GM19395 (cell line): Measurements from ENCODE around the gene GALNTL6.
A peak's percentile ranks its signal among the peaks of the same experiment; 100 is the strongest.

Source experiments
- ATAC-seq: cut with Tn5 transposase; IDR thresholded peaks from one replicate; pipeline ENCODE4 v1.9.1; 2021; ENCODE audit warnings: mild to moderate bottlenecking, moderate library complexity; ENCODE audit not compliant: unreplicated experiment

Gene GALNTL6

DNA sequence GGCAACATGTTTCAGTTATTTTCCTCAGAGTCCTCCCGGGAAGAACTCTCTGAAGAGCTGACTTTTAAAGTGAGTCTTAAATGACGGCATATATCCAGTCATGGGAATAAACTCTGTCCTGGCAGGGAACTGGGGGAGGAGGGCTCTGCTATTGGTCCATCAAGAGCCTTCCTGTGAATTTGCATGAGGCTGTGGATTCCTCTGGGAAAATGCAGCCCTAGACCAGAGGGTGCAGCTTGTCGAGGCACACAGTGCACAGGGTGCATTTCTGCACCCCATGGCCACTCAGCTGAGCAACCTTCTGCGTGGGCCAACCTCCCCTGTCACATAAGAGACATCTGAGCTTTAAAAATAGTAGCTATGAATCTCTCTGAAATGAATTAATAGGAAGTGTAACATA, 360.0 kb downstream of the GALNTL6 start:
- ATAC-seq, result no peak

- ATAC-seq, result no peak
Observed at GRCh38 chr4:172177382-172177781, 364.2 kb downstream of the GALNTL6 start.

GRCh38 chr4:172188248-172188988, 375.2 kb downstream of the GALNTL6 start:
- ATAC-seq, result no peak

DNA sequence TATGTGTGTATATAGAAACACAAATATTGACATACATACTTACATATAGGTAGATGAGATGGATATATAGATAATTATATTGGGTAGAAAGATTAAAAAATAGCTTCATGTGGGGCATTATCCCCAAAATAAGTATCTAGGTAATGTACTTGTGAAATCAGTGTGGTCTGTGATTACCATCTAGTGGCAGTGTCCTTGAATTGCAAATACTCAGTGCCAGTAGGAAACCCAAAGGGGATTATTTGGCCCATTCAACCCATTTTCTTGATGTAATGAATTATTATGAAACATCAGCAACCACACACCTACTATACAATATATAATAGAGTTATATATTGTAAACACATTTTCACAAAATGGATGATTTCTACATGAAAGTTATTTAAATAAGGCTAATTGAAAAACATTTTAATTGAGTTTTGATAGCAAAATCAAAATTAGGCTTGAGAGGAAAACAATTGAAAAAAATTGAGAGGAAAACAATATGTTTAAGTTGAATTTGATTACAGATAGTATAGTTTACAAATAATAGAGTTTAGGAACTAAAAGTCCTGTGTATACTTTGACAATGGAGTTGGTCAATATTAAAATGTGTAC, 389.4 kb downstream of the GALNTL6 start:
- peak; percentile 60 for ATAC-seq

DNA sequence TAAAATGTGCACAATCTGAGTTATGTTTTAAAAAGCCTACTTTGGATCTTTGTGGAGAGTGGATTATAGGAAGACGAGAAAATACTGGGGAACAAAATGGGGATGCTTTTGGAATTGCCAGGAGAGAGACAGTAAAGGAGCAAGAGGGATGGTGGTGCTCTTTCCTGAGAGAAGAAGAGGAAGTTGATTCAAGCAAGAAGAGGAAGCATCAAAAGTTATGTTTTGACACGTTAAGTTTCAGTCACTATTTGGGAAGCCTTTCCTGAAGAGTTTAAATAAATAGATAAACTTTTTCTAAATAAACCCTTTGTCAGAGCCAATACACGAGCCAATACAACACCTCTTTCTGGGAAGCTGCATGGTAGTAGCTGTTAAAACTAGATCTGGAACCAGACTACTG, 394.1 kb downstream of the GALNTL6 start:
- no peak for ATAC-seq

- no peak for ATAC-seq
Observed at GRCh38 chr4:172207886-172208285, 394.7 kb downstream of the GALNTL6 start.

DNA sequence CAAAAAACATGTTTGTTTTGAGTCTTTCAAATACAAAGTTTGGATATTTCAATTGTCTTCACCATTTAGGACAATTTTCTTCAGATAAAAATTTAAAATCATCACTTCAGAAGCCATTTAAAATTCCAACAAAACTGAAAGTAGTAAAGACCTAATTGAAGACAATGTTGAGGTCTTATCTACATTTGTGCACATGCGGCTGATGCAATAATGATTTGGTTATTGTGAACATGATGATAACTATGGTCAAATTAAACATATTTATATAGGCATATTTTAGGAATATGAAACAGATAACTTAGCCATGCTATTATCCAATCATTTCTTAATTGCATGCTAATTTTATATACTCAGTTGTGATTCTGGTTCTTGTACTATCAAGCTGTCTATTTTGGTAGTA, 407.5 kb downstream of the GALNTL6 start:
- no peak for ATAC-seq

DNA sequence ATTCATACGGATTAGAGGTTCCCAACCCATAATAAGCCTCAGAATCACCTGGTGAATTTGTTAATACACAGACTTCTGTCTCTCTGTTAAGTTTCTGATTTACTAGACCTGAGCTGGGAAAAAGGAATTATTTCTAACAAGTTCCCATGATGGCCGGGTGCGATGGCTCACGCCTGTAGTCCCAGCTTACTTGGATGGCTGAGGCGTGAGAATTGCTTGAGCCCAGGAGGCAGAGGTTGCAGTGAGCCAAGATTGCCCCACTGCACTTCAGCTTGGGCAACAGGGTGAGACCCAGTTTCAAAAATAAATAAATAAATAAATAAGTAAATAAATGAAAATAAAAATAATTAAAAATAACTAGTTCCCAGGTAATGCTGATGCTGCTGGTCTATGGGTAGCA, 412.3 kb downstream of the GALNTL6 start:
- no peak for ATAC-seq

DNA sequence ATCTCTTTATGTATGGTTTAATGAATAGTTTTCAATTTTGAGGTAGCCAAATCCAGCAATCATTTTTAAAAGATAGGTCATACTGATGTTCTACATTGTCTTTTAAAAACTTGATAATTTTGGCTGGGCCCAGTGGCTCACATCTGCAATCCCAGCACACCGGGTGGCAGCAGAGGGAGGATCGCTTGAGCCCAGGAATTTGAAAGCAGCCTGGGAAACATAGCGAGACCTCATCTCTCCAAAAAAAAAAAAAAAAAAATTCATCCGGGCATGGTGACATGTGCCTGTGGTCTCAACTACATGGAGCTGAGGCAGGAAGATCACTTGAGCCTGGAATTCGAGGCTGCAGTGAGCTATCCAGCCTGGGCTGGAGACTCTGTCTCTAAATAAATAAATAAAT, 419.8 kb downstream of the GALNTL6 start:
- no peak for ATAC-seq

DNA sequence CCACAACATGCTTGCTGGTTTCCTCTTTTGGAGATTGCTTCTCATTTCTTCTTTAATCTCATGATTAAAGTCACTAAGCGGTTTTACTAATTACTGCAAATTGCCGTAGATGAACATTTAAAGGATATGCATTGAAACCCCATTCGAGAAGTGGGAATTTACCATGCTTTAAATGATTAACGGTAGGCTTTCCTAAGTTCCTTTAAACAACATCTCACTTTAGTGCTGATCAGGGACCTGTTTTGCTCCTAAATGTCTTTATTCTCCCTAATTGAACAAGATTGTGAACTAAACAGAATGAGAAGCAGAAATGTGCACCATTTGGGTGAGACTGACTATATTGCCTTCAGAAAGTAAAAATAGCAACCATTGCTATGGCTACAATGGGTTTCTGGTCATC, 430.3 kb downstream of the GALNTL6 start:
- ATAC-seq, result no peak

DNA sequence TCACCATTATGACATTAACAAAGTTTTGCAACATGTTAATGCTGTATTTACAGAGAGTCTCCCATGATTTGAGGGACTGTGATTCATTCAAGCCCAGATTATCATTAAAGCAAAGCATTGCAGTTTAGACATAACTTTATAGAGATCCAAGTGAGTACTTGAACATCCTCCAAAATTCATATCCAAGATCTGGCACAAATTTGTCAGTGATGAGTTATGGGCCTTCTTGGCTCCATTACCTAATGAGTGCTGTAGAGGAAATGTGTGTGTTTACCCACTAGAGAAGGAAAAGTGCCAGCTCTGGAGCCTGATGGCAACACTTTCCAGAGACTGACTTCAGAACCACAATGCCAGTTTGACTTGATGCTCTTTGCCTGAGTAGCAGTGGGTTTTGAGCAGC, 432.3 kb downstream of the GALNTL6 start:
- ATAC-seq, result no peak

DNA sequence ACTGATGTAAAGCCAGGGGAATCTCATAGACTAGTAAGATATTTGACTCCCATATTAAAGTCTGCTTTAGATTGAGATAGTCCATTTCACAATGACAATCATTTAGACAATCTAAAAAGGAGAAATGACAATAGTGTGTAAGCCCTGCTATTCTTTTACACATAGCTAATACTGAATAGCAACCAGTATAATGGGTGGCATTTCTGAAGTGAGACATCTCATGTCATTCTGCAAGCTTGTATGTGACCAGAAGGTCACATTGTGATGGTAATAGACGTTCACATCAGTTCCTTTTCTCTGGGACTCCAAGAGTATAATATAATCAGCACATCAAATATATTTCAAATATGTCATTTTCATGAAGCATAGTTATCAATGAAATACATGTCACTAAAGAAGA, 440.2 kb downstream of the GALNTL6 start:
- ATAC-seq, result no peak

DNA sequence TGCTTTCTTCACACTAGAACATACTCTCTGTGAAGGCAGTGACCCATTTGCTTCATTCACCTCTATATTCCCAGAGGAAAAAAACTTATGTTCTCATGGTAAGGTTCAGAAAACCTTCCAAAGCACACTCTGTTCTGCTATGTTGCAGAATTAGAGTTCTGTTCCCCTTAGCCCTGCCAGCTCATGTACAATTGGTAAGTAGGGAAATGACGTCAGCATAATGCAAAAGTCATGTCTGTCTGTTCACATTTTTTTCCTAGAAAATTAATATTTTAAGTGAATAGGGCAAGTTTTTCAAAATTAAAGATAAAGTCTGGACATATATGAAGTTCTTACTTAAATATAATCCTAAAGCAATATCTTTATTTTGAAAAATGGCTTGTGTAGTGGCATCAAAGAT, 443.6 kb downstream of the GALNTL6 start:
- ATAC-seq, result no peak

GRCh38 chr4:172270397-172270796, 457.2 kb downstream of the GALNTL6 start:
- no peak for ATAC-seq

DNA sequence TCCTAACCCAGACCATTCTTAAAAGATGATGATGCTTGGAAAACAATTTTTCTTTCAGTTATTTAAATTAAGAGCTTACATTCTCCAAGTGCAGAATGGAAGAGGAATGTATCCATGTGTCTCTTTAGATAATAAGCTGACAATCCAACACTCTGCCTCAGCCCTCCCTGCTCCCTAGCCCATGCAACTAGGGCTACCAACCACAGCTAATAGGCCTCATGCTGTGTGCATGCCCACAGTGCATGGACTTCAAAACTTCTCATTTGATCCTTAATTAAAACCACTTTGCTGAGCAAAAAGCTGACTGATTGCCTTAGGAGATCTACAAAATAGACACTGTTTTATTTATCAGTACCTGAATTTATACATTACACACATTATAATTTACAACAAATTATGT, 473.9 kb downstream of the GALNTL6 start:
- no peak for ATAC-seq

- no peak for ATAC-seq
Observed at GRCh38 chr4:172305698-172306097, 492.5 kb downstream of the GALNTL6 start.

DNA sequence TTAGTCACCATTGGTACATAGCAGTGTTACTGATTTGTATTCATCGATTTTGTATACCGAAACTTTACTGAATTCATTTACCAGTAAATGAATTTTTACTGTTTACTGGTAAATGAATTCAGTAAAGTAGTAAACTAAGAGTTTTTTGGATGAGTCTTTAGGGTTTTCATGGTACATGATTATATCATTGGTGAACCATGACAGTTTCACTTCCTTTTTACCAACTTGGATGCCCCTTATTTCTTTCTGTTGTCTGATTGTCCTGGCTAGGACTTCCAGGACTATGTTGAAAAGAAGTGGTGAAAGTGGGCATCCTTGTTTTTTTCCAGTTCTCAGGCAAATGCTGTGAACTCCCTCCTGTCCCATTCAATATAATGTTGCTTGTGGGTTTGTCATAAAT, 494.9 kb downstream of the GALNTL6 start:
- peak; percentile 55 for ATAC-seq

GRCh38 chr4:172311682-172312081, 498.5 kb downstream of the GALNTL6 start:
- no peak for ATAC-seq

DNA sequence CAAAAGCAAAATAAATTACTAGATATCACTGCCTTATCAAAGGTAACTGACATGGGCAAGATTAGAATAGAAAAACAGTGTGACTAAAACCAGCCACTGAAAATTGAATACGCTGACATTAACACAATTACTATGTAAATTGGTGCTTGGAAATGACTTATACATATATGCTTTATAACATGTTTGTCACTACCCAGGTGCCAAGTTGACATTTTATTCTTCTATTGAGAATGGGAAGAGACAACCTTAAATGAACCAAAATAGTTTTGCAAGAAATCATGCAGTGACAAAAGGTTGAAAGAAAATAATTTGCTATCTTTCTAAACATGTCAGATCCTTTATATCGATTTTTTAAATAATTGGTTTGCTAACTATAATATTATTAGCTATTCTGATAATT, 510.1 kb downstream of the GALNTL6 start:
- ATAC-seq, result no peak

- no peak for ATAC-seq
Observed at GRCh38 chr4:172344308-172344938, 531.2 kb downstream of the GALNTL6 start.

- no peak for ATAC-seq
Observed at GRCh38 chr4:172348426-172348825, 535.2 kb downstream of the GALNTL6 start.

DNA sequence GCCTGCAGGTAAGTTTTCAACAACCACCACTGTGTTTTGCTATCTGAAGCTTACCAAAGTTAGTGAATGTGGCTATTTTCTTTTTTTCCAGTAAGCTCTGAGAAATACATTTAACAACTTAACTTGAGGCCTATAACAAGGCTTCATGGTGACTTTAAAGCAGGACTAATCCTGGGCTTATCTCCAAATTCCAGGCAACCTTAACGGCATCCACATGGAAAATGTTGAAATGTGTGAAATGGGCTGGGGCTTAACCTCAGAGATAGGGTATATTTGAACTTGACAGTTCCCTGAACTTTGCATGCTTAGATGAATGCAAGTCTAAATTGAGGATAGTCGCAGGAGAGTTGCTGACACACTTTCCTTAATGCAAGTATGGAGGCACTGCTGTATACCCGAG, 539.2 kb downstream of the GALNTL6 start:
- no peak for ATAC-seq
